Stimulated activated CD4-positive, alpha-beta T cell treated with anti-CD3 and anti-CD28 coated beads, Interleukin-2, amount 100 ng/mL, for 24 hours (primary cell): Measurements from ENCODE around the gene STAB1.
A peak's percentile ranks its signal among the peaks of the same experiment; 100 is the strongest.
"Not testable (repeated sequence)": the region's sequence is repeated elsewhere in the genome, so short reads cannot be mapped to it uniquely, and the experiment has no call there.

Source experiments
- DNase-seq, 2 donors: peaks; one replicate each; pipeline ENCODE4 v3.0.0-alpha.2; 2020

STAB1 gene

DNA sequence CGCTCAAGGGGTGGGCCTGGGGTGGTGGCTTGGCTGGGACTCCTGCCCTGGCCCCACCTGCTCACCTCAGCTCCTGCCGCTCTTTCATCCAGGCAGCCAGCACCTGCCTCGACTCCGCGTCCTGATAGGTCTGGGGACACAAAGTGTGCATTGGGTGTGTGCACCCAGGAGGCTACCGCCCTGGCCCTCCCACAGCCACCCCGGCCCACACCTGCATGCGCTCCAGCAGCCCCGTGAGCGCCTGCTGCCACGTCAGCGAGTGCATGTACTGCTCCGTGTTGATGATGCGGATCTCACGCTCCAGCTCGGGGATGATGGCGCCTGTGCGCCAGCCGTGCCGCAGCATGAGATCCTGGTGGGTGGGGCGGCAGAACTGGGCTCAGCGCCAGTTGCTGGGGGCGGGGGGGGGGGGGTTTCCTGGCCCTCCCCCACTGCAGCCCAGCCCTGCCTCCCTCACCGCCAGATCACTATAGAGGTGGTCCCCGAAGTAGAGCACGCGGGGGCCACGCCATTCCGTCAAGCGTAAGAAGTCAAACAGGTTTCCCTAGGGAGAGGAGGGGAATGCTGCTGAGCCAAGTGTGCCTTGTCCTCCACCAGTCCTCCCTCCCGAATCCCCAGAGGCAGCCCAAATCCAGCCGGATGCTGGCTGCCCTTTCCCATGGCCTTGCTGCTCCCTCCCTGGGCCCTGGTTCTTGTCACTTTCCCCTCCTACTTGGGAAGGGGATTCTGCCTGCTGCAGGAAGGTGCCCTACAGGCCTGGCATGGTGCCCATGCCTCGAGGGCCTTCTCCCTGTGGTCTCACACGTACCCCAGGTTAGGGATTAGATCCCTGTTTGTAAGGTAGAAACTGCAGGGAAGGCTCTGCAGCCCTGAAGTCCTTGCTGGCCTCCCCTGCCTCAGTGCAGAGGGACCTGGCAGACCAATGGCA lies 29.9 kb downstream of the STAB1 start:
- no peak for DNase-seq

DNA sequence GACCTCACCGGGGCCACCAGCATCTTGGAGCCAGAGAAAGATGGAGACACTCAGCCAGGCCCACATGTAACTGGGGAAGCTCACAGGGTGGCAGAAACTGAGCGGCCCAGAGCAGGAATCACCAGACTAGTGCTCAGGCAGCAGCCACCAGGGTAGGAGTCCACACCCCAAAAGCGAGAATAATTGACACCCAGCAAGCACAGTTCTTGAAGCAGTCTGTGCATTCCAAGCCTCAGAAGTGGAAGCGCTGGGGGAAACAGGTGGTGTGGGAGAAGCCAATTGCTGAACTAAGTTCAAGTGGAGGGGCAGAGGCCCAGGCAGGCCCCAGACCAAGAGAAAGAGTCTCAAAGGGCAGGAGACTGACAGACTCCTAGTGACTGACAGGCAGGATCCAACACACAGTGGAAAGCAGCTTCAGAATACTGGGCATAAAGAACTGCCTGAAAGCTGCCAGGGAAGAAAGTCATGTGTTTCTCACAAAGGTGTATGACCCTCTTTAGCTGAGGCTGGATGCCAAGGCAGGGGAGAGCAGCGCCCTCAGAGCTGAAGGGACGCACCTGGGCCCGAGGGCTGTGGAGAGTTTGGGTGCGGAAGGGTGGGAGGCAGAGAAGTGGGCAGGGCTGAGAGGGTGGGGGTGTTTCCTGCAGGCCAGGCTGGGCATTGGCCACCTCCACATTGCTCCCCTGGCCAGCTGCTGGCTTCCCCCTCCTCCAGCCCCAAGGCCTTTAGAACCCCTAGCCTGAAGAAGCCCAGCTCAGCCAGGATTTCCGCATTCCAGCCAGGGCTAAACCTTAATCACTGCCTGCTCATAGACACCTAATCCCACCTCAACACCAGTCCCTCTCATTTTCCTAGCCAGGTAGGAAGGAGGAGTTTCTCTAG lies 30.8 kb downstream of the STAB1 start:
- no peak for DNase-seq

DNA sequence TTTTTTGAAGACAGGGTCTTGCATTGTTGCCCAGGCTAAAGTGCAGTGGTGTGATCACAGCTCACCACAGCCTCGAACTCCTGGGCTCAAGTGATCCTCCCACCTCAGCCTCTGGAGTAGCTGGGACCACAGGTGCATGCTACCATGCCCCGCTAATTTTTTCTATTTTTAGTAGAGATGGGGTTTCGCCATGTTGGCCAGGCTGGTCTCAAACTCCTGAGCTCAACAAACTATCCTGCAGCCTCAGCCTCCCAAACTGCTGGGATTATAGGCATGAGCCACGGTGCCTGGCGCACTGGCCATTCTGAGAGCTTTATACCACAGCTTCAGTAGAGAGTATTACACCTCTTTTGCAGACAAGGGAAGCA lies 31.5 kb downstream of the STAB1 start:
- DNase-seq: not testable (repeated sequence)

DNA sequence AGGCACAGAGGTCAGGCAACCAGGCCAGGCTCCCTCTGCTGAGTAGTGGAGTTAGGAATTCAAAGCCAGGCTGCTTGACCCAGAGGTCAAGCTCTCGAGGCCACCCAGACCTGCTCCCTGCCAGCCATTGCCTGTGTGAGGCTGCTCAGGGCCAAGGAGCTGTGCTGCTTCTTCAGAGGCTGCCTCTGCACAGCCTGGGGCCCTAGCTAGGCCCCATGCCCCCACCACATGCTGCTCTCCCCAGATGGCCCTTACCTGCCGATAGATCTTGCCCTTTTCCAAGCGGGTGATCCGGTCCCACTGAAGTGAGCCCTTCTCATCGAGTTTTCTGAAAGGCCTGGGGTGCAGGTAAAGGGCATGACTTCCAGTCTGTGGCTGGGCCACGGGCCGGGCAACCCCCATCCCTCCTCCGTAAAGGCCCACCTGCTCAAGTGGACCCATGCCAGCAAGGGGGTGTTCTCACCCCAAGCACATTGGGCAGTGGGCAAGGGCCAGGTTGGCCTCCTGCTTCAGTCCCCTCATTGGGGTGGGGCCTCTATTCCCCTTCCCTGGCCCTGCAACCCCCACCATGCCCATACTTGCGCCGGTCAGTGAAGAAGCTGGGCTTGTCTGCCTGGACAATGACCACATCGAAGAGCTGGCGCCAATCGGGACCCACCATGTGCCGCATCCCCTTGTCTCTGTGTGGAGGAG lies 32.0 kb downstream of the STAB1 start:
- DNase-seq: no peak

DNA sequence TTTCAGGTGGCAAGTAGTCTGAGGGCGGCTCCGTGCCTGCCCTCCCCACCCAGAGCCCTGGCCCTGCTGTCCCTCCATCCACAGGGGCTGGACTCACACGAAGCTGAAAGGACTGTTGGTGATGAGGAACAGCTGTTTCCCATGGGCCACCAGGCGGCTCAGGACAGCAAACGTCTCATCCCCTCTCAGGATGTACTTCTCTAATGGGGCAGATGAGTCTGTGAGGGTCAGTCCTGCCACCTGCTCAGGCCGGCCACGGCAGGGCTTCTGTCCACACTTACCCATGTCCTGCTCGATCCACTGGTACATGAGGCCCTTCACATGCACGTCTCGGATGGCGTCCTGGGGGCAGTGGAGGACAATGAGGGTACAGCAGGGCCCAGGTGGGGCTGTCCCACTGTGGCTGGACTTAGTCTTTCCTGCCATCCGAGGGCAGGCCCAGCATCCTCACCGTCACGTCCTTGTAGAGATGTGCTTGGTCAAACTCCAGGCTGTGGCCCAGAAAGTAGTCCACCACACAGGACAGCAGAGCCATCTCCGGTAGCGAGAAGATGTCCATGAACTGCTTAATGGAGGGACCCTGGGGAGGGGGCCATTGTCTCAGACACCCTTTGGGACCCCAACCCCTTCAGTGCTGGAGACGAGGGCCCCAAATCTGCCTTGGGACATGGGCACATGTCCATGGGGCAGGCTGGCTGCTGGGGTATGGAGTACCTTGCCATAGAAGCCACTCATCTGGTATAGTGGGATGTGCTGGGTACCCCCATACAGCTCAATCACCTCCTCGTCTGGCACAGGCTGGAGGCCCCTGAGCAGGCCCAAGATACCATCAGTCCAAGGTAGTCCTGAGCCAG lies 32.8 kb downstream of the STAB1 start:
- no peak for DNase-seq

DNA sequence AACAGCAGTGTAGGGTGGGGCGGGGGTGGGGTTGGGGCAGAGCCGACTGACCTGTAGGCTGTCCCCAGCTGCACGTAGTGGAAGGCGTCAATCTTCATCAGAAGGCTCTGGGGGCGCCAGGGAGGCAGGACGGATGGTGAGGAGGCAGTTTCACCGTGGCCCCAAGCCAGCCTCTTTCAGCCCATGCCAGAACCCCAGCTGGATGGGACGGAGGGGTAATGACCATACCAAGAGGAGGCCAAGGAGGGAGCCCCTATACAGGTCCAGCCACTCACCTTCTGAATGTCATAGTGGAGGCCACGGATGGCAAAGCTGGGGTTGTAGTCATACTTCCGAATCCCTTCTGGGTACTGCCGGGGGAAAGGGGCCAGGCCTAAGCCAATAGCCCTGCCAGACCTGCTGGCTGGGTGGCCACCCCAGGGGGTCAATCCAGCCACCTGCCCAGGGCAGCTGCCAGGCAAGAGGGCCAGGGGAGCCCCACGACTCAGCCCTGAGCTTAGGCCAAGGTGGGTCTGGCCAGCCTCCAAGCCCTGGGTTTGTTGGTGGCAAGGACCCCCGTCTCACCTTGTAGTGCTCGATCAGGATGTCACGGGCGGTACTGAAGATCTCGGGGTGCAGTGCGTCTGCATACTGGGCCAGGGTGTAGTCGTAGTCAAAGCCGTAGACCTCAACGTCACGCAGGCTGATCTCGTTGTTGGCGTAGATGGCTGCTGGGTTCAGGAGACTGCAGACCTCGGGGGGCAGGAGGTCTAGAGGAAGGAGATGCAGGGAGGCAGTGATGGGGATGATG lies 33.6 kb downstream of the STAB1 start:
- no peak for DNase-seq

DNA sequence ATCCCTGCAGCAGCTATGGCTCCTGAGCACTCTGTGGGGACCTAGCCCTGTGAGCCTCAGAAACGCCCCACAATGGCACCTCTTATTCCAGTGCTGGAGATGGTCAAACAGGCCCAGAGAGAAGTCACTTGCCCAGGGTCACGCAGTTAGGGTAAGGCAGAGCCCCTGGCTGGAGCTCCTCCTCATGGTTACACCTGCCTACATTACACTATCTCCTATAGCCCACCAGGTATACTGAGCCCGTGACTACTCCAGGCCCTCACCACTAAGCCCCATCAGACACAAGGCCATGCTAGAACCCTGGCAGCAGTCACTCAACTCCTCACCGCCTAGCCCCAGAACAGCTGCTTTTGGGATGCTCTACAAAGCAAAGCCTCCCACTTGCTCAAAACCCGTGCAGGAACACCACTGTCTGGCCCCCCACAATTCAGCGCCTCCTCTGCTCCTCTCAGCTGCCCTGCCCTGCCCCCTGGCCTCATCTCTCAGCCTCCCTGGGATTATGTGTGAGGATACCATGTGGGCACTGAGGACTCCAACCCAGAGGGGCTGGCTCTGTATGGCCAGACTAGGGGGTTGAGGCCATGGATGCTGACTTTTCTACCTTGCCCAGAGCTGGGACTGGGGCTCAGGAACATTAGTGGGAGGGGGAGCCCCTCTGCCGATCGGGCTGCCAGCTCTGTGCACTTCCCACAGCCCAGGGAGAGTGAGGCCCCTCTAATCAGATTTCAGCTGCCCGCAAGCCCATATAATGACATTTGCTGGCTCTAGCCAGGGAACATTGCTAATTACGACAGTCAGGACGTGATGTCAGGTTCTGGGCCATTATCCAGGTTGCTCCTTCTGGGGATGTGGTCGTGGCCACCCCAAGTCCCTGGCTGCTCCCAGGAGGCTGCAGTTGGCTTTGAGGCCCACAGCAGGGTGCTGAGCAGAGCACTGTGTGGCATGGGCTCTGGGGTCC lies 34.5 kb downstream of the STAB1 start:
- DNase-seq: no peak

DNA sequence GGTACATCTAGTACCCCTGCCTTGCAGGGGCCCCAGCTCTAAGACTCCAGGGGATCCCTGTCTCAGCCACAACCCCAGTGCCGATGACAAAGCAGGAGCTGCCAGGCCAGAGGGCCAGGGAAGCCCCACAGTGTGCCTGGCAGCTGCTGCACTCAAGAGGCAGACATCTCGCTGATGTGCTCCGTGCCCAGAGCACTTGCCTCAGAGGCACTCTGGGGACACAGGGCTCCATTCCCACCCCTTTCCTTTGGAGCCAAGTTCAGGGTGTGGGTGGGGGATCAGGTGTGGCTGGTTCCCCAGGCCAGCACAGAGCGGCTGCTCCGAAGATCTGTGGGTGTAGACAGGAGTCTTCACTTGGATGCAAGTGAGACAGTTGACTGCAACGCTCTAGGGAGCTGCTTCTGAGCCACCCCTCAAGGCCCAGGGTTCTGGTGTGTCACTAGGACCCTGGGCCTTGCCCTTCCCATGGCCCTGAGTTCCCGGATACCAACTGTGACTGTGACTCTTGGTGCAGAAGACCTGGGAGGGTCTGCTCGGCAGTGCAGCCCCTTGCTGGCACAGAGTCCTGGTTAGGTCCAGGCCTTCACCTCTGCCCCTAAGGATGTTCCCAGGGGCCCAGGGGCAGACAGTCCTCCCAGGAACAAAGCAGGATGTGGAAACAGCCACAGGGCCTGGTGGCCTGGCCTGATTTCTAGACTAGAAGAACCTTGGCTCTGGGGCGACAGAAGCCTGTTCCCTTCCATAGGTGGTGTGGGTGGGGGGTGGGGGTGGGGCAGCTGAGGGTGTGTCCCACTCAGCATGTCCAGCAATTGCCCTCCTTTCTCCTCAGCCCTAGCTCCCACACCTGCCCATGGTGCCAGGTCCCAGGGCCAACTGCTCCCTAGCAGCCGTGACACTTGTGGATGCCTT lies 36.0 kb downstream of the STAB1 start:
- no peak for DNase-seq

DNA sequence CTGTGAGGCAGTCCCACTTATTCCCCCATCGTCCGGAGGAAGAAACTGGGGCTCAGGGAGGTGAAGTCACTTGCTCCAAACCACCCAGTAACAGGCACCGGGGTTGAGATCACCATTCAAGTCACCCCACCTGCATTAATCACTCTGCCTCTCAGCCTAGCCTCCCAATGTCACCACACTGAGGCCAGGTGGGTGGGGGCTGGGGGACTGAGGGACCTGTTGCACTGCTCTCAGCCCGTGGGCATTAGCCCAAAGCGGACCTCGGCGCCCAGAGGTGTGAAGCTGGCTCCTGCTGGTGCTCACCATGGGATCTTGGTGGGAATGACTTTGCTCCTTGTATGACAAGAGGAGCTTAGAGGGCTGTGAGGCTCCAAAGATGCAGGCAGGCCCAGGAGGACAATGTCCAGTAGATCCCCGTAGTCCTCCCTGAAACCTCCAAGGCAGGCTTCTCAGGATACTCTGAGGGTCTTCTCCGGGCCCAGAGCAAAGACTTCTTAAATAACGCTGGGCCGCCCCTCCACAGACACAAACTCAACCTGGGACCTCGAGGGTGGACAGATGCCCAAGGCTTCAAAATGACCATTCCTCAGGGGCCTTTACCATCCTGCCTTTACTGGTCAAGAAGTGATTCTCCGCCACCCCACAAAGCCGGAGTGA lies 36.9 kb downstream of the STAB1 start:
- peak in 1 of 2 donors; percentile 3 for DNase-seq

DNA sequence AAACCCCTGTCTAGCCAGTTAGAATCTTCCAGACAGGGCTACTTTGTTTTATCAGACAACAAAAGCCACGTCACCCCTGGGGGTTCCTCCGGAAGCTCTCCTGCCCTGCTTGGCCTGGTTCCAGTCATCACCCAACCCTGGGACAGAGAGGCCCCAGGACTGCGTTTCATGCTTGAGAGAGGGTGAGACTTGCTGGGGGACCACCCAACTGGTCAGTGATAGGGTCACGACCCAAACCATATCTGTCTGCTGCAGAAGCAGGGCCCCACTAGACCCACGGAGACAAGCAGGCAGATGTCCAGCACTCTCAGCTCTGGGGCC lies 37.3 kb downstream of the STAB1 start:
- peak in 1 of 2 donors; percentile 30 for DNase-seq

DNA sequence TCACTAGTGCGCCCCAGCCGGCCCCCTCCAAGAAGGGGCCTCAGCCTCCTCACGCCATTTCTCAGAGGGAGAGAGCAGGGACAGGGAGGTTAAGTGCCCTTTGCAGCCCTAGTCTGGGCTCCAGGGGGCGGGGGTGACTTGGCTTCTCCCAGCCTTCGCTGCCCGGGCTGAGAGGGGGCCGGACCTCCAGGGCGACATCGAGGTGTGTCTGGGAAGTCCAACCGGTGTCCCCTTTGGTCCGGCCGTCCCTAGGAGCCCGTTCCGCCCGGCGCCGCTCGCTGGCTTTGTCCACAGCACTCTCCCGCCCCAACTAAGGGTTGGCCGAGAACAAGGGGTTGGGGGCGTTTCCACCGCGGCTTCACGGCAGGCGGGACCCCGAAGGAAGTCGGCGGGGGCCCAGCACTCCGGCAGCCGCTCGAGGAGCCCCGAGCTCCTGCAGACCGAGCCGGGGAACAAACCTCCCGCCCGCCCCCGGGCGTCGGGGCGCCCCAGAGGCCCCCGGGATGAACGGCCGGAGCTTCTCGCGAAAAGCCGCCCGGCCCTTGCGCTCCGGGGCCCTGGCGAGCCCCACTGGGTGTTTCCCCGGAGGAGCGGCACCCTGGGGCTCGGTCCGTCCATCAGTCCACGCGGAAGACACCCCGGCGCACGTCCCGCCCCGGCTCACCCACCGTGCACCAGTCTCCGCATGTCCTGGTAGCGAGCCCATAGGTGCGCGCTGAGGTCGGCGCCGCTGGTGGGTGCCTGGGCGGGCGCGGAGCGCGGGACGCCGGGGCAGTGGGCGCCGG lies 37.9 kb downstream of the STAB1 start:
- DNase-seq: peak; percentile 33 to 45

DNA sequence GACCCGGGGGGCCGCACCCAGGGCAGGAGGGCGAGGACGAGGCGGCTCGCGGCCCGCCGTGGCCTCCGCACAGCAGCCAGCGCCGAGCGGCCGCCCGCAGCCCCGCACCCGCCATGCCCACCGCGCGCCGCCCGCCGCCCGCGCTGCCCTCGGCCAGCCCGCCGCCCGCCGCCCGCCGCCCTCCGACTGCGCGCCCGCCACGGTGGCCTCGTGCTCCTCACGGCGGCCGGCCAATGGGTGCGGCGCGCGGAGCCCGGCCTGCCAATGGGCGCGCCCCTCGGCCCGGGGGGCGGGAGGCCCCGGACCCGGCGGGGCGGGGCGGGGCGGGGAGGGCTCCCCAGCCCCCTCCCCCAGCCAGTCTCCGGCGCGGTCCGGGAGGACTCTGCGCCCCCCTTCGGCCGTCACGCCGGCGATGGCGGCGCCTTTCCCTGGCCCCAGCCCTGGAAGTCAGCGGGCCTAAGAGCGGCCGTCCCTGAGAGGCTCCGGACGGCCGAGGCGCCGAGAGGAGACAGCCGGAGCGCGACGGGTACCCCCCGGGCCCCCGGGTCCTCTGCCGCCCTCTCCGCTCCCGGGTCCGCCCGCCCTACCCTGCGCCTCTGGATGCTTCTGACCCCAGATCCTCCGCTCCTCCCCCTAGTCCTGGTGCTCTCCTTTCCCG lies 38.6 kb downstream of the STAB1 start, which contains the start of gene NT5DC2:
Gene NT5DC2 (minus strand): TSS at position 235 of the 658 bp plus-strand sequence. CDS start 120 bp downstream, at position 115.
- DNase-seq: peak; percentile 65 to 78

DNA sequence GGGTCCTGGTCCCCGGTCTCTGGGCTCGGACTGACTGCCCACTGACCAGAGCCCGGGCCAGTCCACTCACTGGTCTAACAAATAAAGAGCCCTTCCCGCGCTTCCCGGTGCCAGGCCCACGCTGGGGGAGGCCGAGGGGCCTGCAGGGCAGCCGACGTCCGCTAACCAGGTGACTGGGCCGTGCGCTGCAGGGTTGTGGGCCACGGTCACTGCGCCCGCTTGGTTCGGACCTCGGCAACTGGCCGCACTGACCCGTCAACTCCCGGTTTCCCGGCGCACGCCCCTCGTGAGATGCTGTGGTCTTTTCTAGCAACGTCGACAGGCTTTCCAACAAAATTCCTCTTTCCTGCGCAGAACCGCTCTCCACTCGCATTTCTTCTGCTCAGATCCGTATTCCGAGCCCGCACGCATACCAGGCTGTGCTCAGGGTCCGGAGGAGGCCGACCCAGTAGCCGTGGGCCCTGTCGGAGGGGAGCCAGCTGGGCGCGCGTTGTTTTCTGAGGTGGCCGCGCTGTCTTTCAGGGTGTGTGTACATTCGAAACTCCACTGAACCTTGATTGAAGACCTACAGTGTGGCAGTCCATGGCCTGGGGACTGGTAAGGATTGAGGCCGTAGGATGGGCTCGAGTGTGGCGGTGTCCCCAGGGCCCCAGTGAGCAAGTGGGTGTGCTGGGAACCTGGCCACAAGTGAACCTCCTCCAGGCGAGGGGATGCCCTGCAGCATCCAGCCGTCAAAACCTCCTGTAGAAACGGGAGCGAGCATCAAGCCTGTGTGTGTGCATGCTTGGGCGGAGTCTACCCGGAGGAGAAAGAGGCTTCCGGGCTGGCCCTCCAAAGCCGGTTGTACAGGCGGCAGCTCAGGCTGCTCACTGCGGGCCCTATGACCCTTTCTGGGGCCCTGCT lies 39.4 kb downstream of the STAB1 start:
- DNase-seq: no peak

DNA sequence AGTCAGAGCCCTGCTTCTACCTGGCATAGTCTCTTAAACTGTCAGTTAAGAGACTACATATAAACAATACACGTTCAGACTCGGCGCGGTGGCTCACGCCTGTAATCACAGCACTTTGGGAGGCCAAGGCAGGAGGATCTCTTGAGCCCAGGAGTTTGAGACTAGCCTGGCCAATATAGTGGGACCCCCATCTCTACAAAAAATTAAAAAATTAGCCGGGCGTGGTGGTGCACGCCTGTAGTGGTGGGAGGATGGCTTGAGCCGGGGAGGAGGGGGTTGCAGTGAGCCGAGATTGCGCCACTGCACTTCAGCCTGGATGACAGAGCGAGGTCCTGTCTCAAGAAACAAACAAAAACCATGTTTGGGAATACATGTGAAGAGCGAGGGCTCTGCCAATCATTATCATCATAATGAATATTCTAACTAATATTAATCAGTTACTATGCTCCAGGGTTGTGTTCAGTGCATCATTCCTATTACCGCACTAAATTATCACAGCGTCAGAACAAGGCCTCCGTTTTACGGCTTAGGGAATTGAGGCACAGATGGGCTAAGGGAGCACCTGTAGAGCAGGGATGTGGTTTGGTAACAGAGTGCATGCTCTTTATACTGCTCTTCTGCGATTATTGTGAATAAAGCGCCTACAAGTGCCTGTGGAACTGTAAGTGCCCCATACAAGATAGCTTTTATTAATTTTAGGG lies 40.4 kb downstream of the STAB1 start:
- DNase-seq: no peak

DNA sequence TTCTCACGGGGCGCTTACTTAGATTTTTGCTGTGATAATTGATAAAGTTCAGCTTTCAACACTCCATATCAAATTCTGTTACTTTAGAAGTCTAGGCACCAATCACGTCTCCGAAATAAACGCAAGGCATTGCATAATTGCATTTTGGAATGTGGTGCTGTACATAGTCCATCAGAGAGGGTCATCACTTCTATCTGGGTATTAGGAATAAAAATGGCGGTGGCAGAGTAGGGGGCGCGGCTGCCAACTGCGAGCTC lies 40.9 kb downstream of the STAB1 start:
- no peak for DNase-seq
